Left ventricle myocardium superior (tissue), 1 donor: ENCODE data around the gene CNGB1. TPM values are rescaled to one million over a fixed set of nuclear protein-coding genes. Genes with fewer than 3 reads are reported as not detected.
A peak's percentile ranks its signal among the peaks of the same experiment; 100 is the strongest.
"Not testable (repeated sequence)": the region's sequence is repeated elsewhere in the genome, so short reads cannot be mapped to it uniquely, and the experiment has no call there.

Source experiments
- ATAC-seq: fragments of 200-7000 bp; cut with Tn5 transposase; one replicate; pipeline ENCODE4 v1.9.1; 2020; ENCODE audit warnings: mild to moderate bottlenecking, moderate library complexity
- DNase-seq: peaks from one replicate; pipeline ENCODE4 v3.0.0-alpha.2; 2020
- intact Hi-C: fragments of 100-400 bp; cut with micrococcal nuclease; formaldehyde crosslinking; loops from one replicate; pipeline ENCODE4 v1.11.0; 2022
- total RNA-seq: library from RNA; stranded (reverse); fragmentation: NEBNext Ultra II Directional; extraction: Animal tissue kit (Norgen Biotek cat#: 25700); gene quantifications from one replicate; pipeline ENCODE4 v1.2.1, GENCODE V29; 2021
- donor health status: DM: no; HTN: yes; CAD: no; lungs with severe emphysema.

Gene CNGB1
- total RNA-seq, 1 donor from 2014 or later, result not detected

DNA sequence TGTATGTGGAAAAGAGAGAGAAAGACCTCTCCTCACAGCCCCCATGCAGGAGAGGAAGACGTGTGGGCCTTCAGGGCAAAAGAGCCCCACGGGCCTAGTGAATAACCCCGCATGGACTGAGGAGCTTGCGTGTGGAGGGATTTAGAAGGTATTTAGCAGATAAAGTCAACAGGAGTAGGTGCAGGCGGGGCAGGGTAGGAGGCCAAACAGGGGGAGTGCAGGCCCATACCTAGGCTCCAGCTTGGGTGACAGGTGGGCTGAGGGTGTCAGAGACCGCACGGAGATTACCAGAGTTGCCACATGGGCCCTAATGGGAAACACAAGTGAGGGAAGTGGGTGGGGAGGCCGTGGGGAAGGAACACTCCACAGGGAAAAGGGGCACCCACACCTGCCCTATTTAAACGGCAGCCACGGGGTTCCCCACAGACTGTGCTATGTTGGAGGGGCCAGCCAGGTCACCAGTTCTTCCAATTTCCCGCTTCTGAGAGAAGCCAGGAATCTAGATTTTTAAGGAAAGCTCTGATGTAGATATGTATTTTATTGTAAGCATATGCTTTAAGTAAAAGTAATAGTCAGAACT is 8.2 kb upstream of the CNGB1 start:
- ATAC-seq, result no peak
- DNase-seq, result no peak
- intact Hi-C loops, result no loop called here

DNA sequence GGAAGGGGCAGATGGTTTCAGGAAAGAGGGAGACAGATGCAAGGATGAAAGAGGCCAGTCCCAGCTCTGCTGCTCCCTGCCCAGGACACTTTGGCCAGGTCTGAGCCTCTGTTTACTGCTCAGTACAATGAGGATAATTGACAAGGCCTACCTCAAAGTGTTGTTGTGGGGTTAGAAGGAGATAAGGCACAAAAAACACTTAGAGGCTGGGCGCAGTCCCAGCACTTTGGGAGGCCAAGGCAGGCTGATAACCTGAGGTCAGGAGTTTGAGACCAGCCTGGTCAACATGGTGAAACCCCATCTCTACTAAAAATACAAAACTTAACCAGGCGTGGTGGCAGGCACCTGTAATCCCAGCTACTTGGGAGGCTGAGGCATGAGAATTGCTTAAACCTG is 7.1 kb upstream of the CNGB1 start:
- intact Hi-C loops, ATAC-seq, DNase-seq: not testable (repeated sequence)

DNA sequence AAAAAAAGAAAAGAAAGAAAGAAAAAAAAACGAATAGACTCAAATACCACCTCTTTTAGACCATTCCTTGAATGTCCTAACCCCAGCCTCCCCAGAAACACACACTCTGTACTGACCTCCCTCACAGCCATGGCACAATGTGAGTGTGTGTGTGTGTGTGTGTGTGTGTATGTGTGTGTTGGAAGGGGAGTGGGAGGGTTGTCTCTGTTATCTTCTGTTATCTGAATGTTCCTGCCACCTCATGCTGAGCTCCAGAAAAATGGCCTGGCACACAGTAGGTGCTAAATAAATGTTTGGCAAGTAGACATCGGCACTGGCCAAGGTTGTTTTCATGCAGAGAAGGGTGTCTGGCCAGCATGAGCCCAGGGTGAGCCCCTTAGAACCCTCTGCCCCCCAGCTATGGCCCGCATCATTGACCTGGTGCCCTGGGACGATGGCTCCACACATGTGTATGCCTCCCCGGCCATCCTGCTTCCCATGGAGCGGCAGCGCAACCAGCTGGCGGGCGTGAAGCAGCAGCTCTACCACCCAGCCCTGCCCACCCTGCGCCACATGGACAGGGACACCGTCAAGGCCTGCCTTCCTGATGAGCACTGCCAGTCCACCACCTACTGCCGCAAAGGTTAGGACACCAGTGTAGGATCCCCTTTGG is 6.6 kb upstream of the CNGB1 start:
- intact Hi-C loops, result no loop called here
- DNase-seq (no peak), ATAC-seq (peak; percentile 35)

DNA sequence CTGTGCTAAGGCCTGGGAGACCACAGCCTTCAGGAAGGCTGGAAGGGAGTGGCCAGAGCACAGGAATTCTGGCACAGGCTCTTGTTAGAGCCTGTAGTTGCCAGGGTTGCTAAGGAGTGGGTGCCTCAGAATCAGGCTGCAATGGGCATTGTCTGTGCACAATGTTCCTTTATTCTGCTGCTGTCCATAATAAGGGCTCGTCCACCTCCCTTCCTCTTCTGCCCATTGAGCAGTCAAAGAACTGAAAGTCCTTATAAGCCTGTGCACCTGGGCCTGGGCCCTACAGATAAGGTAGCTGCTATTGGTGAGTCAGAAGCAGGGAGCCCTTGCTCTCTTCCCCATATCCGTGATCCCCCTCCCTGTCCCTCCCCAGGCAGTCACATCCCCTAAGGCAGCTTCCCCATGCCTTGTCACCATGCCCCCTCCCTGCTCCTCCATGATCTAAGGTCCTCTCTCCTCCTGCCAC is 5.4 kb upstream of the CNGB1 start:
- peak; percentile 94 for ATAC-seq
- intact Hi-C loops, result no loop called here
- DNase-seq, result peak; percentile 44

DNA sequence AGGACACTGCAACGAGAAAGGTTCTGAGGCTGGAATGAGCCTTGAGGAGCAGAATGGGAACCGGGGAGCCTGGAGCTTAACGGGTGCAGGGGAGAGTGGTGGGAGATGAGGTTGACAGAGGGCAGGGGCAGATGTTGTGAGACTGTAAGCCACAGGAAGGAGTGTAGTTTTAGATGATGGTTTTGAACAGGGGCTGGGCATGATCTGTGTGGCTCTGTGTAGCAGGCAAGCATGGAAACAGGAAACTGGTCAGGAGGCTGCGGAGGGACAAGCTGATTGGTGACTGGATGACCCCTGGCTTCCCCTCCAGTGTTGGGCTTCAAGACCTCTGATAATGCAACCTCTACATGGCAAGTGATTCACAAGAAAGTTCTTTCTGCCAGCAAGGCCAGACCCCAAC is 1.4 kb upstream of the CNGB1 start:
- ATAC-seq, result no peak
- intact Hi-C loops, result no loop called here
- no peak for DNase-seq

DNA sequence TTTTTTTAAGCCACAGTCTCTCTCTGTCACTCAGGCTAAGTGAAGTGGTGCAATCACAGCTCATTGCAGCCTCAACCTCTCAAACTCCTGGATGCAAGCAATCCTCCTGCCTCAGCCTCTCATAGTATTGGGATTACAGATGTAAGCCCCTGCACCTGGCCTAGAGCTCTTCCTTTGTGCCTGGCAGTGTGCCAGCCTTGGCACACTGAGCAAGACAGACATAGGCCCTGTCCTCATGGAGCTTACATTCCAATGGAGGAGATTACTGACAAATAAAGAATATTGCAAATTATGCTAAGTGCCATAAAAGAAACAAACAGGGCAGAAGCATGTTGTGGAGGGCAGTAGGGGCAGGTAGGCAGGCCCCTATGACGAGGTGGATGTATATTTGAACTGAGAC is 920 bp upstream of the CNGB1 start:
- ATAC-seq, result no peak
- no peak for DNase-seq
- intact Hi-C loops, result no loop called here

DNA sequence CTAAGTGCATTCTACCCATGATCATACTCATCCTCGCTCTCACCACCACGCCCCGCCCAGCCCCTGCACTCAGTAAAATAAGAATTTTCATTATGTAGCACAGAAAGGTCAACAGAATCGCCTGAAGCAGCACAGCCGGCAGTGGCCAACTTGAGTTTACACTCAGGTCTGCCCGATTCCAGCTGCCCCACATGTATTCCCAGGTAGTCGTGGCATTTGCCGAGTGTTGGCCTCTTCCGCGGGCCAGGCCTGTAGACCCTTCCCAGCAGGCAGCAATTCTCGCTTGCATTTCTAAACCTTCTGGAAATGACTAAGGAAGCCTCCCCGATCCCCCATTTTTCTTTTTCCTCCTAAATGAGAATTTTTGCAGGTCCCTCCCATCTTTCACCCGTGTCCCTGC is 609 bp downstream of the CNGB1 start:
- ATAC-seq, result no peak
- intact Hi-C loops, result no loop called here
- DNase-seq, result no peak

DNA sequence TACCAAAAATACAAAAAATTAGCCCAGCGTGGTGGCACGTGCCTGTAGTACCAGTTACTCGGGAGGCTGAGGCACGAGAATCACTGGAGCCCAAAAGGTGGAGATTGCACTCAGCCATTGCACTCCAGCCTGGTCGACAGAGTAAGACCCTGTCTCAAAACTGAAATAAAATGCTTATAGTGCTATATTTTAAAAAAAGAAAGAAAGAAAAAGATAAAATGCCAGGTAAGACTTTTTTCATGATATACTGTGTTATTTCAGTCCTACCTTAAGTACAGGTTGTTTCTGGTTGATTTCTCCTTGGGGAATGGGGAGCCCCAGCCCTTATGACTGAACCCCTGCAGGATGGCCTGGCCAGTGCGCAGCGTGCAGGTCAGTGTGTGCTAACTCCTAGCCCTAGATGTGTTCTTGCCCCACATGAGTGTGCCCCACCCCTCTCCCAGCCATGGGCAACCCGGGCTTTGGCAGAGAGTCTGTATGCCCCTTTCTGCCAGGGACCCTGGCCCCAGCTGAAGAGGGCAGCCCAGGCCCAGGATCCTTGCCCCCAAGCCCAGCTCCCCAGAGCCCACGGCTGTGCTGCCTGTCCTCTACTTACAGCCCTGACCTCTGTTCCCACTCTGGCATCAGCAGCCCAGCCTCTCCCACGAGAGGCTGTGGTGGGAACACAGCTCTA is 1.3 kb downstream of the CNGB1 start:
- ATAC-seq, result no peak
- DNase-seq, result no peak
- intact Hi-C loops, result no loop called here

DNA sequence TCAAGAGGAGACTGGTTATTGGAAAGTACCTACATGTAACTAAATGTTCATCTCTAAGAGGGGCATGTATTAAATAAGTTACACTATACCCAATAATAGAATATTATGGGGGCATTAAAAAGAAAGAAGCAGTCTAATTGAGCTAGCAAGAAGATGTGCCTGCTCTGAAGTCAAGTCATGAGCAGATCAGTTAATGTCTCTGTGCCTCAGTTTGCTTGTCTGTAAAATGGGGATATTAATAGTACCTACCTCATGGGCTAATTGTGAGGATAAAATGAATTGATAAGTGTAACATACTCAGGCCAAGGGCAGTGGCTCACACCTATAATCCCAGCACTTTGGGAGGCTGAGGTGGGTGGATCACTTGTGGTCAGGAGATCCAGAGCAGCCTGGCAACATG is 3.0 kb downstream of the CNGB1 start:
- no peak for DNase-seq
- intact Hi-C loops, result no loop called here
- ATAC-seq, result no peak

DNA sequence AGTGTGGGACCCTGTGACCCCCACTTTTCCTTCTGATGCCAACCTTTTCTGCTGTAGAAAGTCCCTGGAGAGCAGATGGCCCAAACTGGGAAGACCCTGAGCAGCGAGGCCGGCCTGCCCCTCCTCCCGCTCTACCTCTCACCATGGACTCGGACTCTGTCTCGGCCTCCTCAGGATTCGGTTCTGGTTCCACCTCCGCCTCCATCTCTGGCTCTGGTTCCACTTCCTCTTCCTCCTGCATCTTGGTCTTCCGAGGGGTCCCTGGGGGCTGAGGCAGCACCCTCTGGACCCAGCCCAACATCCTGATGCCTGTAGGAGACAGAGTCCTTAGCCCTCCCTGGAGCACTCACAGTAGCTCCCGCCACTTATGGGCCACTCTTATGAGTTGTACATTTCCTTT is 3.9 kb downstream of the CNGB1 start:
- ATAC-seq, result no peak
- intact Hi-C loops, result no loop called here
- DNase-seq, result no peak

DNA sequence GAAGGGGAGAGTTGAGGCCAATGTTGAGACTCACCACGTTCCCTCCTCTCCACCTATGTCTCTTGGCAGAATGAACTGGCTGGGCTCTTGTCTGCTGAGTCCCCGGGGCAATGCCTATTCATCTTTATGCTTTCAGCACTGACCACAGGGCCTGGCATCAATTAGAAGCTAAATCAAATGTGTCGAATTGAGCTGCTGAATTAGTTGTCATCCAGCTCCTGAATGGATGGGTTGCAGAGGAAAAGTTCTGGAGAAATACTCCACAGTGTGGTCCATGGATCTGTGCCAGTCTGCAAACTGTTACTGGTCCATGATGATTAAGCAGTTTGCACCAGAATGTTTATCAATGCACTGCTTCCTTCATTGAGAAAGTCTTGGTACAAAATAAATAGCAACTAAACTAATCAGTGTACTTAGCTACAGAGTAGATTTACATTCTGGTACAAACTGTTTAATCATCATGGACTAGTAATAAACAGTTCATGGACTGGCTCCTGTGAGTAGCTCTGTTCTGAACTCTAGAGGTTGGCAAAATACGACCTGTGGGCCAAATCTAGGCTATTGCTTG is 4.6 kb downstream of the CNGB1 start:
- intact Hi-C loops, result no loop called here
- ATAC-seq, result no peak

DNA sequence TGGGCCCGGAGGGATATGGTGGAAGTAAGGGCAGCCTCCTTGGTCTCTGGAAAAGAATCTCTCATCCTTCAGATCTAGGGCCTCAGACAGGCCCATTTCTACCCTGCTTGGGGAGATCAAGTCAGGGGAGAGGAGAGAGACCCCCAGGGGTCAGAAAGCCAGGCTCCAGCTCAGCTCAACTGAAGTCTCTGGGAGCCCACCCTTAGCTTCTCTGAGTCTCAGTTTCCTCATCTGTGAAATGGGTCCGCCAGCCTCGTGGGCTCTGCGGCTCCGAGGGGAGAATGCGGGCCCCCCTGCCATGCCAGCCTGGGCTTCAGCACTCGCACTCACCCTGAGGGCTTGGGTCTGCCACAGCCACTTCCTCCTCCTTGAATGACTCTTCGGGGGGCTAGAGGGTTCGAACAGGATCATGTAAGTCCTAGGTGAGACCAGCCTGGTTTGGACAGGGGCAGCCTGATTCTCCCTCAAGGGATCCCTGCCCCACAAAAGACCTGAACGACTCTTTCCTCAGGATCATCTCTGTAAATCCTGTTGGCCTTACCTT is 6.7 kb downstream of the CNGB1 start:
- intact Hi-C loops, result no loop called here
- ATAC-seq, result no peak
- DNase-seq, result no peak

More for the DNA sequence above, 4.6 kb downstream of the CNGB1 start:
- DNase-seq, result no peak

DNA sequence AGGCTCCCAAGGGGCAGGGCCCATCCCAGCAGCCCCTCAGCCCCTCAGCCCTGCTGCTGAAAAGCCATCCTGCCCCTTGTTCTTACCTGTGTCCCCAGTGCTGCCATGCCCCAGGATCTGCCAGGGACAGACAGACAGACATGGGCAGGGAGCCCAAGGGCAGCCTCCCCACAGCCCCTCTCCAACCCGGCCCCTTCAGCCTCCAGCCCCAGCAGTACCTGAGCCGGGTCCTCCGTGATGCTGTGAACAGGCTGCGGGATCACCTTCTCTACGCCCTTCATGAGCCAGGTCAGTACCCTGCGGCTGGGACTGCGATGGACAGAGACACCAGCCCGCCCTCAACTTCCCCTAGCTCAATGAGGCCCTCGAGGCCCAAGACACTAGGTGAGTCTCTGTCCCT is 8.2 kb downstream of the CNGB1 start:
- no peak for ATAC-seq
- intact Hi-C loops, result no loop called here

DNA sequence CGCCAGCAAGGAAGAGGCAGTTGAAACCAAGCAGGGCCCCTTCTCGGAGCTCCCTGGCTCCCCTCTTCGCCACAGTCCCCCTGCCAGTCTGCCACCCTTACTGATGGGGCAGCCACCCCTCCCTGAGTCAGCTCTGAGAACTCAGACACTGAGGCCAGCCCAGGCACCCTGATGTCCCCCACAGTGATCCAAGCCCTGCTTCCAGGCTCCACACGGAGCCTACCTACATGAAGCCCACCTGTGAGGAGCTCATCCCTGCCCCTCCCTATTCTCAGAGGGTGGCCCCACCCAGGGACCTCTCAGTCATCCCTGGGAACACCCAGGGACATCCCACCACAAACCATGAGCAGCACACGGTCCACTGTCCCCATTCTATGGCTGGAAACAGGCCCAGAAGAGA is 8.9 kb downstream of the CNGB1 start:
- intact Hi-C loops, result no loop called here
- ATAC-seq (no peak), DNase-seq (no peak)

More for the DNA sequence above, 8.2 kb downstream of the CNGB1 start:
- no peak for DNase-seq

DNA sequence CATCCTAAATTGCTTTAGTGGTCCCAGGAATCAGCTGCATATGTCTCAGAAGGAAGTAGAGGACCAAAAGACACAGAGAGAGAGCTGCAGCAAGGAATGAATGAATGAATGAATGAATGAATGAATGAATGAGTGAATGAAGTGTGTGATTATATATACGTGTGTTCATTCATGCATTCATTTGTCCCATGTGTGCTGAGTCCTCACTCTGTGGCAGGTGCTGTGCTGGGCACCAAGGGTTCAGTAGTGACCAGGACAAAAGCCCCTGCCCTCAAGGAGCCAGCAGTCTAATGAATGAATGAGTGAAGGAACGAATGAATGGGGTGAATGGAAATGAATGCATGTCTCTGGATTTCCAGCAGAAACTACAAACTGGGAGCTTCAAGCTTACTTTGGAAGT is 9.4 kb downstream of the CNGB1 start:
- no peak for ATAC-seq
- intact Hi-C loops, result no loop called here
- no peak for DNase-seq

DNA sequence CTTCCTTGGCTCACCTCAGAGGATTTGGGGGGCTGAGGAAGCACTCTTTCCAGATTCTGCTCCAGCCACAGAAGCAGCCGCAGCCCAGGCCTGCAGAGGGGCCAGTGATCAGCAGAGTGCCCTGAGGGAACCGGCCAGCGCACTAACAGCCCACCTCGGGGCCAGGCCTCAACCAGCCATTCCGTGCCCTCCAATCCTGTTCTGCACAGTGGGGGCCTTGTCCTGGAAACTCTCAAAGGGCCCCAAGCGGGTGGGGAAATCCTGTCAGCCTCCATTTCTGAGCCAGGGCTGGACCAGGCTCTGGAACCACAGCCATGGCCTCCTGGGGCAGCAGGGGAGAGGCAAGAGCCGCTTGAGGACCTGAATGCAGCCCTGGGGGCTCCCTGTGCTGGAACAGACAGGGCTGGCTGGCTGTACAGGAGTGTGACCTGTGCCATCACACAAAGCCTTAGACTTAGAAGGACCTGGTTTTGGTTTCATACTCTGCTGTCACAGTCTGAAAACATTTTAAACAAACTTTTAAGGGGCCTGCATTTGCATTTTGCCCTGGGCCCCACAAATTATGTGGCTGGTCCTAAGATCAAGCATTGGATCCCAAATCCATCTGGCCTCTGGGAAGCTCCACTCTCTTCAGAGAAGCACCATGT is 10.0 kb downstream of the CNGB1 start:
- intact Hi-C loops, result no loop called here
- ATAC-seq (no peak), DNase-seq (no peak)

DNA sequence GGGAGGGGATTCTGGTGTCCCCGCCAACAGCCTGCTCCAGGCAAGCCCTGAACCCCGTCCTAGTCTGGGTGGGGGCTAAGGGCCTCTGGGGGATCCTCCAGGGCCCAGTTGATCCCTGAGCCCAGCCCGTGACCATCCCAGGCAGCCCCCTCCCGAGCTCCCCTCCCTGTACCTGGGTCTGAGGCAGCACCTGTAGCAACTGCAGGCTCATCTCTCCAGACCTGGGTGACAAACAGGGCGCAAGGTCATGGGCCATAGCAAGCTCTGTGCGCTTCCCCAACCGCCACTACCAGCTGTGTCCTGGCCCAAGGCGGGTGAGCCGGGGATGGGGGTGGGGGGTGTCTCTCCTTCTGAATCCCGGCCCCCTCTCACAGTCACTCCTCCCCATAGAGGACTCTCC is 10.6 kb downstream of the CNGB1 start:
- DNase-seq, result no peak
- intact Hi-C loops, result no loop called here
- ATAC-seq, result no peak

DNA sequence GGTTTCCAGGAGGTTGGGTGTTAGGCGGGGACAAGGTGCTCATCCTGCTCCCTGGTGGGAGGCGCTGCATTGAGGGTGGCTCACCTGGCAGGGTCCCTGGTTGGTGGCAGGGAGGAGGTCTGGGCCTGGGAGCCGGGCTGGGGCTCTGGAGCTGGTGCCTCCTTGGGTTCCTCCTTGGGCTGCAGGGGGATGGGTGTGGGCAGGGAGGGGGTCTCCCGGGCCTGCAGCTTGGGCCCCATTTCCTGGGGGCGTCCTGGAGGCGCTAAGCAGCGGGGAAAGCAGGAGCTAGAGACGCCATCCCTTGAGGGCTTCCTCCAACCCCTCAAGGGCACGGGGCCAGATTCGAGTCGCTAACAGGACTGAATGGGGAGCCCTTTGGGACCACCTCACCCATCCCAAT is 11.1 kb downstream of the CNGB1 start:
- intact Hi-C loops, result no loop called here
- DNase-seq (no peak), ATAC-seq (no peak)

DNA sequence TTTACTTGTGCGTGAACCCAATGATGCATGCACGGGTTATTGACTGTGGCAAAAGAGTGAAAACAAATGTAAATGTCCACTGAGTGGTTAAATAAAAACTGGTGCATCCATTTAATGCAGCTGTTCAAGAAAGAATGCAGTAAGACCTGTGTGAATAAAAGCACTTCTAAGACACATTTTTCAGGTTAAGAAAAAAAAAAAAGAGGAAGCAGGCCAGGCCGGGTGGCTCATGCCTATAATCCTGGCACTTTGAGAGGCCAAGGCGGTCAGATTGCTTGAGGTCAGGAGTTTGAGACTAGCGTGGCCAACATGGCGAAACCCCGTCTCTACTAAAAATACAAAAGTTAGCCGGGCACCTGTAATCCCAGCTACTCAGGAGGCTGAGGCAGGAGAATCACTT is 11.8 kb downstream of the CNGB1 start:
- intact Hi-C loops, result no loop called here
- DNase-seq (no peak), ATAC-seq (no peak)

DNA sequence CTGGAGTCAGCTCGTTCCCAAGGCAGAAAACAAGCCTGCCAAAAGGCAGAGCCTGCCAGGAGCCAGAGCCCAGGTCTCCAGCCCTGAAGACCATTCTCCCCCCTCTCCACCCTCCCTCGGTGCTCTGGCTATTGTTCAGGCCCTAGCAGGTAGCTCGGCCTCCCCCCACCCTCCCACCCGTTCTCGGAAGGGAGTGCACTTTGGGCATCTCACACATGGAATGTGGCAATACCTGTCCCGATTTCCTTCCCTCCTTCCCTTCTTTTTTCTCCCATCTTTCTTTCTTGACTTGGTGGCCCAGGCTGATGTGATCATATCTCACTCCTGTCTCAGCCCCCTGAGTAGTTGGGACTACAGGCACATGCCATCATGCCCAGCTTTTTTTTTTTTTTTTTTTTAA is 12.4 kb downstream of the CNGB1 start:
- intact Hi-C loops, result no loop called here
- DNase-seq, result no peak
- ATAC-seq, result no peak
